Parathyroid adenoma (tissue), 2 donors: ENCODE data around the gene COPS9.

Experiments used
- H2AFZ ChIP-seq: fragments of 300-600 bp; sonication (generic); one replicate; pipeline ENCODE4 v1.7.0; 2017; ENCODE audit warnings: antibody characterized with exemption, mild to moderate bottlenecking
- H3K27ac ChIP-seq: fragments of 300-600 bp; sonication (generic); one replicate; pipeline ENCODE4 v1.7.0; 2017
- H3K27me3 ChIP-seq: fragments of 300-600 bp; sonication (generic); one replicate; pipeline ENCODE4 v1.7.0; 2017; ENCODE audit warnings: low read length; ENCODE audit not compliant: control insufficient read depth, insufficient read depth
- H3K36me3 ChIP-seq: fragments of 300-600 bp; sonication (generic); one replicate; pipeline ENCODE4 v1.7.0; 2017; ENCODE audit warnings: low read length; ENCODE audit not compliant: control insufficient read depth, insufficient read depth
- H3K4me1 ChIP-seq: fragments of 300-600 bp; sonication (generic); one replicate; pipeline ENCODE4 v1.7.0; 2017; ENCODE audit warnings: control low read depth
- H3K4me2 ChIP-seq: fragments of 300-600 bp; sonication (generic); one replicate; pipeline ENCODE4 v1.7.0; 2017; ENCODE audit warnings: low read length
- H3K4me3 ChIP-seq: fragments of 300-600 bp; sonication (generic); one replicate; pipeline ENCODE4 v1.7.0; 2017; ENCODE audit warnings: low read depth, low read length
- H3K79me2 ChIP-seq: fragments of 300-600 bp; sonication (generic); one replicate; pipeline ENCODE4 v1.7.0; 2017; ENCODE audit warnings: control low read depth
- H3K9ac ChIP-seq: fragments of 300-600 bp; sonication (generic); one replicate; pipeline ENCODE4 v1.7.0; 2017; ENCODE audit warnings: mild to moderate bottlenecking
- H3K9me3 ChIP-seq: fragments of 300-600 bp; sonication (generic); one replicate; pipeline ENCODE4 v1.7.0; 2017; ENCODE audit warnings: low read length; ENCODE audit not compliant: control insufficient read depth
- CTCF ChIP-seq: fragments of 300-600 bp; sonication (generic); IDR thresholded peaks from one replicate; pipeline ENCODE4 v1.7.0; 2017; ENCODE audit warnings: antibody characterized with exemption, mild to moderate bottlenecking
- donor health status: primary hyperparathyroidism.

The COPS9 gene

GRCh38 chr2:240106765-240107476 is 29.2 kb downstream of the COPS9 start:
- Histone ChIP-seq H3K9ac (no peak overlapping the region), H2AFZ (no peak overlapping the region), H3K4me2 (no peak overlapping the region), H3K4me1 (no peaks in the 10 kb centered on the region), H3K4me3 (no peak overlapping the region), H3K9me3 (no peaks in the 10 kb centered on the region), H3K79me2 (no peaks in the 10 kb centered on the region), H3K27ac (no peak overlapping the region), H3K27me3 (no peaks in the 10 kb centered on the region), H3K36me3 (no peaks in the 10 kb centered on the region)
- no peak for TF ChIP-seq CTCF

GRCh38 chr2:240105982-240106381 is 30.1 kb downstream of the COPS9 start:
- H3K27me3 ChIP-seq = no peaks in the 10 kb centered on the region
- no peak for TF ChIP-seq CTCF

GRCh38 chr2:240103136-240103535 is 33.0 kb downstream of the COPS9 start:
- H3K9me3 ChIP-seq = no peaks in the 10 kb centered on the region
- no peak overlapping the region for H3K9ac ChIP-seq
- no peaks in the 10 kb centered on the region for H3K36me3 ChIP-seq
- H3K4me2 ChIP-seq = no peak overlapping the region
- H3K27me3 ChIP-seq = no peaks in the 10 kb centered on the region
- no peak for TF ChIP-seq CTCF
- no peaks in the 10 kb centered on the region for H3K4me1 ChIP-seq
- H3K27ac ChIP-seq = no peak overlapping the region
- H3K79me2 ChIP-seq = no peaks in the 10 kb centered on the region
- H3K4me3 ChIP-seq = no peak overlapping the region
- H2AFZ ChIP-seq = no peak overlapping the region

More at GRCh38 chr2:240105982-240106381, 30.1 kb downstream of the COPS9 start:
- H3K4me1 ChIP-seq = no peaks in the 10 kb centered on the region
- H3K27ac ChIP-seq = no peak overlapping the region
- no peak overlapping the region for H2AFZ ChIP-seq
- no peaks in the 10 kb centered on the region for H3K9me3 ChIP-seq
- no peaks in the 10 kb centered on the region for H3K36me3 ChIP-seq
- no peaks in the 10 kb centered on the region for H3K79me2 ChIP-seq
- H3K4me2 ChIP-seq = no peak overlapping the region
- no peak overlapping the region for H3K4me3 ChIP-seq
- H3K9ac ChIP-seq = no peak overlapping the region

- Histone ChIP-seq H3K4me3 (no peak overlapping the region), H3K4me2 (no peak overlapping the region), H3K27ac (no peak overlapping the region), H3K9ac (no peak overlapping the region), H3K36me3 (no peaks in the 10 kb centered on the region), H2AFZ (no peak overlapping the region), H3K9me3 (no peaks in the 10 kb centered on the region), H3K27me3 (peaks cover 3% of the 10 kb centered on the region), H3K4me1 (no peaks in the 10 kb centered on the region), H3K79me2 (no peaks in the 10 kb centered on the region)
- TF ChIP-seq CTCF = no peak
Observed at GRCh38 chr2:240098349-240098748, 37.8 kb downstream of the COPS9 start.
